ENCODE measurements around the gene SYT1. TPM values are rescaled to one million over a fixed set of nuclear protein-coding genes. Genes with fewer than 3 reads are reported as not detected.

SYT1 gene
- total RNA-seq, 2 experiments from 2014 or later = not detected

GRCh38 chr12:79380402-79380801, 515.8 kb downstream of the SYT1 start:
- no peak overlapping the region for H3K27ac ChIP-seq (ENCODE audit: low read depth, low read length, poor library complexity, severe bottlenecking)
- no peak overlapping the region for H3K4me2 ChIP-seq (ENCODE audit: low read length)
- no peaks in the 10 kb centered on the region for H3K36me3 ChIP-seq (ENCODE audit: insufficient read depth, low read length)
- no peak overlapping the region for H3K4me3 ChIP-seq (ENCODE audit: low read depth, low read length, poor library complexity, severe bottlenecking)
- H4K20me1 ChIP-seq (ENCODE audit: insufficient read depth, low read length) = no peaks in the 10 kb centered on the region
- no peaks in the 10 kb centered on the region for H3K9me3 ChIP-seq (ENCODE audit: low read length)
- TF ChIP-seq CTCF (conservative IDR thresholded peaks at IDR 0.05; ENCODE audit: low read length) (no peak), EZH2phosphoT487 (IDR thresholded peaks at IDR 0.05; ENCODE audit: borderline replicate concordance, low read depth, low read length) (no peak)
- no peak for DNase-seq (ENCODE audit: low spot score)
- CTCF ChIA-PET (ENCODE audit: unreplicated experiment) = no interaction called here
- no peaks in the 10 kb centered on the region for H3K9me2 ChIP-seq (ENCODE audit: insufficient read depth, low read length)
- intact Hi-C loops (cut with micrococcal nuclease; ENCODE audit: unreplicated experiment) = no loop called here
- H3K79me2 ChIP-seq (ENCODE audit: insufficient read depth, low read depth, low read length) = no peaks in the 10 kb centered on the region
- no TSS peak for BruUV-seq (replicated peaks)
- no peaks in the 10 kb centered on the region for H3K4me1 ChIP-seq (ENCODE audit: insufficient read depth, low read length, poor library complexity, severe bottlenecking)
- H2AFZ ChIP-seq (ENCODE audit: low read length) = no peak overlapping the region
- POLR2A ChIA-PET = no interaction called here

GRCh38 chr12:79381248-79382208, 517.0 kb downstream of the SYT1 start:
- intact Hi-C loops (cut with micrococcal nuclease; ENCODE audit: unreplicated experiment) = no loop called here
- Histone ChIP-seq H3K27ac (ENCODE audit: low read depth, low read length, poor library complexity, severe bottlenecking) (no peak overlapping the region), H3K4me1 (ENCODE audit: insufficient read depth, low read length, poor library complexity, severe bottlenecking) (no peaks in the 10 kb centered on the region), H4K20me1 (ENCODE audit: insufficient read depth, low read length) (no peaks in the 10 kb centered on the region), H3K4me2 (ENCODE audit: low read length) (no peak overlapping the region), H3K4me3 (ENCODE audit: low read depth, low read length, poor library complexity, severe bottlenecking) (no peak overlapping the region), H3K79me2 (ENCODE audit: insufficient read depth, low read depth, low read length) (no peaks in the 10 kb centered on the region), H3K9me2 (ENCODE audit: insufficient read depth, low read length) (no peaks in the 10 kb centered on the region), H2AFZ (ENCODE audit: low read length) (no peak overlapping the region), H3K36me3 (ENCODE audit: insufficient read depth, low read length) (no peaks in the 10 kb centered on the region), H3K9me3 (ENCODE audit: low read length) (no peaks in the 10 kb centered on the region)
- no peak for TF ChIP-seq CTCF (conservative IDR thresholded peaks at IDR 0.05; ENCODE audit: low read length)
- no peak for TF ChIP-seq EZH2phosphoT487 (IDR thresholded peaks at IDR 0.05; ENCODE audit: borderline replicate concordance, low read depth, low read length)
- ChIA-PET POLR2A (interaction anchor here (0.6 kb wide), 1 partner anchor 372 kb away, joined by 6 read pairs; no protein-coding TSS in a partner anchor), CTCF (ENCODE audit: unreplicated experiment) (no interaction called here)
- DNase-seq (ENCODE audit: low spot score) = no peak
- BruUV-seq (replicated peaks) = no TSS peak

GRCh38 chr12:79384551-79384950, 520.0 kb downstream of the SYT1 start:
- intact Hi-C loops (cut with micrococcal nuclease; ENCODE audit: unreplicated experiment) = no loop called here
- TF ChIP-seq CTCF (conservative IDR thresholded peaks at IDR 0.05; ENCODE audit: low read length) = no peak
- no peak for TF ChIP-seq EZH2phosphoT487 (IDR thresholded peaks at IDR 0.05; ENCODE audit: borderline replicate concordance, low read depth, low read length)
- DNase-seq (ENCODE audit: low spot score) = no peak
- Histone ChIP-seq H4K20me1 (ENCODE audit: insufficient read depth, low read length) (no peaks in the 10 kb centered on the region), H3K4me3 (ENCODE audit: low read depth, low read length, poor library complexity, severe bottlenecking) (no peak overlapping the region), H3K4me2 (ENCODE audit: low read length) (no peak overlapping the region), H3K79me2 (ENCODE audit: insufficient read depth, low read depth, low read length) (no peaks in the 10 kb centered on the region), H2AFZ (ENCODE audit: low read length) (no peak overlapping the region), H3K36me3 (ENCODE audit: insufficient read depth, low read length) (no peaks in the 10 kb centered on the region), H3K9me3 (ENCODE audit: low read length) (no peaks in the 10 kb centered on the region), H3K27ac (ENCODE audit: low read depth, low read length, poor library complexity, severe bottlenecking) (no peak overlapping the region), H3K4me1 (ENCODE audit: insufficient read depth, low read length, poor library complexity, severe bottlenecking) (no peaks in the 10 kb centered on the region), H3K9me2 (ENCODE audit: insufficient read depth, low read length) (no peaks in the 10 kb centered on the region)
- BruUV-seq (replicated peaks) = no TSS peak
- POLR2A ChIA-PET = interaction anchor here (0.7 kb wide), 3 partner anchors 95 to 1248 kb away, joined by 3 to 6 read pairs (median 3); no protein-coding TSS in a partner anchor
- CTCF ChIA-PET (ENCODE audit: unreplicated experiment) = no interaction called here

Data from OCI-LY7 (cell line).